HG02970 (cell line): ENCODE results near the gene TAOK2.
"Not testable (repeated sequence)": the region's sequence is repeated elsewhere in the genome, so short reads cannot be mapped to it uniquely, and the experiment has no call there.

Experiments used
- ATAC-seq: cut with Tn5 transposase; IDR thresholded peaks from one replicate; pipeline ENCODE4 v1.9.1; 2021; ENCODE audit warnings: mild to moderate bottlenecking, moderate library complexity, moderate number of reproducible peaks; ENCODE audit not compliant: unreplicated experiment, low FRiP score

TAOK2 gene

GRCh38 chr16:30000735-30001631, 27.3 kb downstream of the TAOK2 start:
- ATAC-seq = no peak

- ATAC-seq = no peak
Observed at GRCh38 chr16:30002614-30003346, 29.1 kb downstream of the TAOK2 start.

DNA sequence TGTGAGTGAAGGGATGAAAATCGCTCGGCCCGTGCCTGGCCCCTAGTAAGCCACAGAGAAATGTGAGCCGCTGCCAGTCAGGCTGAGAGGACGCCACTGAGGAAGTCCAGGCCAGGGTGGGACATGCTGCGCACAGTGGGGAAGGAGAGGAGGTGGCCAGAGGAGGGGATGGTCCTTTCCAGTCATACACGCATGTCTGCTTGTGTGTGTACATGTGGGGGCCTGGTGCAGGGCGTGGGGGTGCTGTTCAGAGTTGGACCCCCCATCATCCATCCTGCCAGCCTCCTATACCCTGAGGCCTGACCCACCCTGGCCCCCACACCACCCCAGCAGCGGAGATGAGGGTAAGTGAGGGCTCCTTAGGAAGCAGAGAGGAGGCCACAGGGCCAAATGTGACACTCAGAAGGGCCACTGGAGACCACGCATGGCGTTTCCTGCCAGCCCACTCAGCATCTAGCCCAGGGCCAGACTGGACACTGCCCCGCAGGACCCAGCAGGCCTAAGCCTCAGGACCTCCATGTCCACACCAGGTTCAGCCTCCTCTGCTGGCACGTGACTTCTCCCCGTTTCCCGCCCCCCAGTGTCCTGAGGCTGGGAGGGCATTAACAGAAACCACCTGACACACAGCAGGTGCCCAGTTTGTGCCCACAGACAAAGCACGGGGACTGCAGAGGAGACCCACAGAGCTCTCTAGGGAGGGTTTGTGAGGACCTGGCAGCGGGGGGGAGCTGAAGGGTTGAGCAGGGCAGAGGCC, 30.2 kb downstream of the TAOK2 start:
- no peak for ATAC-seq

DNA sequence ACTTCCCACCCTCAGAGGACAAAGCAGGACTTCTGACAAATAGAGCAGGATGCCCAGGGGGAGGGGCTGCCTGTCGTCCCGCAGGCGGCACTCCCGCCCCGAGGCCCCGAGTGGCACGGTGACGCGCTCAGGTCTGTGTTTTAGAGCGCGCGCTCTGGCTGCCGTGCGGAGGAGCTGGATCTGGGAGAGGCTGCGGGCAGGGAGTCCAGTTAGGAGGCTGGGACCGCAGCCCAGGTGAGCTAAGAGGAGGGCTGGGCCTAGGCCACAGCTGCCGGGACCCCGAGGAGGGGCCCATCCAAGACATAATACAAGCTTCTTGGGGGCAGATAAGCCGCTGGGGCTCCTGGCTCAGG, 30.7 kb downstream of the TAOK2 start:
- no peak for ATAC-seq

GRCh38 chr16:30004811-30005242, 31.2 kb downstream of the TAOK2 start:
- ATAC-seq = no peak

GRCh38 chr16:30005341-30006094, 31.9 kb downstream of the TAOK2 start:
- ATAC-seq = no peak

GRCh38 chr16:30006095-30006473, 32.4 kb downstream of the TAOK2 start:
- no peak for ATAC-seq

- no peak for ATAC-seq
Observed at GRCh38 chr16:30006659-30007377, 33.1 kb downstream of the TAOK2 start.

- ATAC-seq = no peak
Observed at GRCh38 chr16:30007378-30007895, 33.8 kb downstream of the TAOK2 start.

- no peak for ATAC-seq
Observed at GRCh38 chr16:30009085-30009862, 35.6 kb downstream of the TAOK2 start.

- no peak for ATAC-seq
Observed at GRCh38 chr16:30009990-30010843, 36.5 kb downstream of the TAOK2 start.

GRCh38 chr16:30010844-30011713, 37.4 kb downstream of the TAOK2 start, which contains the start of gene DOC2A:
DOC2A (minus strand) TSS chr16:30011027; CDS start chr16:30010222, 805 bp downstream.
- ATAC-seq = no peak

DNA sequence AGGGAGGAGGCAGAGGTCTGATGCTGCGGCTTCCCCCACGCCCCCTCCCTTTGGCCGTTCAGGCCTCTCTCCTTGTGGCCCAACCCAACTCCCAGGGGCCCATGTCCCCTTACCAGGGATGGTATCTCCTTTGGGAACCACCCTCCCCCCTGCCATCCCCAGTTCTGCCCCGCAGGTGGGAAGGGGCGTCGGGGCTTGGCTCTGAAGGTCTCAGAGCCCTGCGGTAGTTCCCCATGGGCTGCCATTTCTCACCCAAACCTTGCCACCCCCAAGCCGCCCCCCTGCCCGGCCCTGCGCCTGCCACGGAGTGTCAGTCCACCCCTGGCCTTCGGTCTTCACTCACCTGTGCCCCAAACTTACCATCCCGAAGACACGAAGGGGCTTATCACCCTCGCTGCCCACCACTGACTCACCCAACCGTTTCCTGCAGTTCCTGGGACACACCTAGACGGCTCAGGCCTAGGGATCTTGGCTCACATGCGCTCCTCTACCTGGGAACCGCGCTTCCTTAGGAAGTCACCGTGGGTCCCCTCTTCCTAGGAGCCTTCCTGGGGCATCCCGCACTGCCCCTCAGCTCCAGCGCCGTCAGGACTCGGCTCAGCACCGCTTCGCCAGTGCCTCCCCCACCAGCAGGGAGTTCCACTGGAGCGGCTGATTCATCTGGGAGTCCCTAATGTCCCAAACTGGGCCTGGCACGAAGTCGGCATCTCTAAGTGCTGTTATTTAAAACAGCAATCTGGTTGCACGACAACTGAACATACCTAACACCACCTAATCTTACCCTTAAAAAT, 38.2 kb downstream of the TAOK2 start:
- ATAC-seq = no peak

DNA sequence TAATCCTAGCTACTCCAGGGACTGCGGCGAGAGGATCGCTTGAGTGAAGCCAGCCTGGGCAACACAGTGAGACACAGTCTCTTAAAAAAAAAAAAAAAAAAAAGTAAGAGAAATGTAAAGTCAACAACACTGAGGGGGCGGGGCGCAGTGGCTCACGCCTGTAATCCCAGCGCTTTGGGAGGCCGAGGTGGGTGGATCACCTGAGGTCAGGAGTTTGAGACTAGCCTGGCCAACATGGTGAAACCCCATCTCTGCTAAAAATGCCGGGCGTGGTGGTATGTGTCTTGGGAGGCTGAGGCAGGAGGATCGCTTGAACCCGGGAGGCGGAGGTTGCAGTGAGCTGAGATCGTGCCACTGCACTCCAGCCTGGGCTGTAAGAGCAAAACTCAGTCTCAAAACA, 38.9 kb downstream of the TAOK2 start:
- ATAC-seq = not testable (repeated sequence)

- ATAC-seq = not testable (repeated sequence)
Observed at GRCh38 chr16:30015450-30015849, 41.8 kb downstream of the TAOK2 start.
